Endothelial cell of umbilical vein (primary cell): ENCODE data around the gene POLR2L. TPM values are rescaled to one million over a fixed set of nuclear protein-coding genes. Genes with fewer than 3 reads are reported as not detected.

Source experiments
- BruUV-seq: library from RNA; stranded (reverse); fragments of 400-500 nt; replicated peaks from 2 replicates; lab custom pipeline; 2021; lab: Mats Ljungman, UMichigan
- CTCF ChIA-PET: fragments of 300-600, 350-600 bp; sonication (Branson Sonifier 250); formaldehyde crosslinking; loops from one replicate; lab custom pipeline; 2021; ENCODE audit warnings: antibody characterized with exemption, inconsistent platforms; lab: Charles Lee
- POLR2A ChIA-PET: fragments of 300-600, 350-600 bp; sonication (Branson Sonifier 250); formaldehyde crosslinking; loops from one replicate; lab custom pipeline; 2021; ENCODE audit warnings: antibody characterized with exemption, inconsistent platforms; lab: Charles Lee
- DNase-seq: peaks from one replicate; pipeline ENCODE4 v3.0.0-alpha.2; 2011; ENCODE audit warnings: low read depth, low spot score
- FAIRE-seq: peaks from 2 replicates; lab custom pipeline; 2011; peaks lifted over from hg19 to GRCh38; lab: Jason Lieb, UNC
- H2AFZ ChIP-seq: 2 replicates; pipeline ENCODE4 v1.6.0; 2012; ENCODE audit warnings: low read depth, low read length, control low read depth, inconsistent platforms
- H3K27ac ChIP-seq: 2 replicates; pipeline ENCODE4 v1.5.1; 2011; ENCODE audit warnings: low read depth, mild to moderate bottlenecking, control low read depth, low read length, moderate library complexity; ENCODE audit not compliant: insufficient read depth
- H3K27me3 ChIP-seq, 2 experiments: 2 replicates each; pipeline versions ENCODE4 v1.6.0 to v1.6.1; 2011; ENCODE audit warnings: low read length in 2 of 2, mixed read lengths in 1 of 2; ENCODE audit not compliant: control insufficient read depth in 2 of 2, insufficient read depth in 2 of 2
- H3K36me3 ChIP-seq, 2 experiments: 2 replicates in 1 of 2; 3 replicates in 1 of 2; pipeline ENCODE4 v1.5.1; 2011; ENCODE audit warnings: low read length in 2 of 2, mild to moderate bottlenecking in 1 of 2, moderate library complexity in 1 of 2; ENCODE audit not compliant: control insufficient read depth in 2 of 2, insufficient read depth in 2 of 2; ENCODE audit errors: extremely low read depth in 1 of 2
- H3K4me1 ChIP-seq: 3 replicates; pipeline ENCODE4 v1.5.1; 2011; ENCODE audit warnings: mild to moderate bottlenecking, low read length; ENCODE audit not compliant: control insufficient read depth, insufficient read depth; ENCODE audit errors: extremely low read depth
- H3K4me2 ChIP-seq: 2 replicates; pipeline ENCODE4 v1.6.1; 2011; ENCODE audit warnings: low read length, control low read depth, mixed read lengths; ENCODE audit not compliant: insufficient read depth
- H3K4me3 ChIP-seq, 3 experiments: fragments of 200-600 bp in 1 of 3; sonication (generic), shearing (Covaris generic) in 1 of 3; replicated peaks in 1 of 3; 2 replicates each; pipeline ENCODE4 v1.5.1; 2011 to 2016; ENCODE audit warnings: control low read depth in 3 of 3, low read length in 3 of 3, mild to moderate bottlenecking in 2 of 3, inconsistent platforms in 1 of 3, low read depth in 1 of 3, moderate library complexity in 1 of 3; ENCODE audit not compliant: insufficient read depth in 1 of 3
- H3K79me2 ChIP-seq: 2 replicates; pipeline ENCODE4 v1.6.0; 2012; ENCODE audit warnings: low read length, inconsistent platforms; ENCODE audit not compliant: control insufficient read depth, insufficient read depth
- H3K9ac ChIP-seq: replicated peaks from 2 replicates; pipeline ENCODE3; 2011; ENCODE audit warnings: low read length, control low read depth; ENCODE audit not compliant: insufficient read depth; ENCODE audit errors: extremely low read depth
- H3K9me1 ChIP-seq: replicated peaks from 3 replicates; pipeline ENCODE4 v1.6.0; 2011; ENCODE audit warnings: mild to moderate bottlenecking, low read length; ENCODE audit not compliant: control insufficient read depth, insufficient read depth; ENCODE audit errors: extremely low read depth
- H3K9me3 ChIP-seq: replicated peaks from 2 replicates; pipeline ENCODE4 v1.5.1; 2012; ENCODE audit warnings: low read length, inconsistent platforms; ENCODE audit not compliant: control insufficient read depth, insufficient read depth
- H4K20me1 ChIP-seq: replicated peaks from 2 replicates; pipeline ENCODE3; 2011; ENCODE audit warnings: mild to moderate bottlenecking, low read length; ENCODE audit not compliant: control insufficient read depth, insufficient read depth; ENCODE audit errors: extremely low read depth
- CTCF ChIP-seq, 2 donors: IDR thresholded peaks; 1 replicate in 1 of 2; 2 replicates in 1 of 2; pipeline ENCODE4 v1.5.1; 2011; ENCODE audit warnings: low read length in 2 of 2, mild to moderate bottlenecking in 2 of 2, moderate library complexity in 2 of 2, control low read depth in 1 of 2, inconsistent platforms in 1 of 2, low read depth in 1 of 2; ENCODE audit not compliant: insufficient read depth in 1 of 2; ENCODE audit errors: extremely low read depth in 1 of 2
- FOS ChIP-seq: IDR thresholded peaks from 2 replicates; pipeline ENCODE4 v1.6.1; 2011; ENCODE audit warnings: mild to moderate bottlenecking, low read length, moderate library complexity, borderline replicate concordance; ENCODE audit not compliant: insufficient read depth
- MYC ChIP-seq: IDR thresholded peaks from one replicate; pipeline ENCODE4 v1.6.1; 2011; ENCODE audit warnings: mild to moderate bottlenecking, low read depth, low read length
- POLR2A ChIP-seq: IDR thresholded peaks from 2 replicates; pipeline ENCODE4 v1.6.1; 2012; ENCODE audit warnings: low read depth, mild to moderate bottlenecking, control low read depth, low read length
- POLR2AphosphoS5 ChIP-seq: IDR thresholded peaks from 2 replicates; pipeline ENCODE4 v1.6.1; 2012; ENCODE audit warnings: low read depth, mild to moderate bottlenecking, control low read depth, low read length, moderate library complexity; ENCODE audit not compliant: insufficient read depth
- dilution Hi-C: fragments of 300-500 bp; cut with MboI; formaldehyde crosslinking; loops from one replicate; pipeline ENCODE4 v1.15.0; 2019; ENCODE audit warnings: low sequenced_read_pairs; ENCODE audit not compliant: extremely low pct_ligation_motif_present
- intact Hi-C: fragments of 100-400 bp; cut with micrococcal nuclease; formaldehyde crosslinking; loops from one replicate; pipeline ENCODE4 v1.10.0; 2022
- polyA plus RNA-seq, 4 experiments: library from polyadenylated mRNA; depleted of rRNA in 3 of 4; stranded (reverse) in 3 of 4; unstranded in 1 of 4; fragments of >200 nt; gene quantifications; 2 replicates each; pipeline versions ENCODE4 v1.2.1 to v1.2.3, GENCODE V29; 2011 to 2012; ENCODE audit warnings: missing spikeins in 1 of 4
- total RNA-seq: library from RNA; stranded (reverse); gene quantifications from 2 replicates; pipeline ENCODE4 v1.2.3, GENCODE V29; 2021

POLR2L gene
- total and polyA plus RNA-seq, 2 donors (not counting 3 experiments of a cell fraction or from before 2014, with no cell fraction given), result 146 to 259 TPM

DNA sequence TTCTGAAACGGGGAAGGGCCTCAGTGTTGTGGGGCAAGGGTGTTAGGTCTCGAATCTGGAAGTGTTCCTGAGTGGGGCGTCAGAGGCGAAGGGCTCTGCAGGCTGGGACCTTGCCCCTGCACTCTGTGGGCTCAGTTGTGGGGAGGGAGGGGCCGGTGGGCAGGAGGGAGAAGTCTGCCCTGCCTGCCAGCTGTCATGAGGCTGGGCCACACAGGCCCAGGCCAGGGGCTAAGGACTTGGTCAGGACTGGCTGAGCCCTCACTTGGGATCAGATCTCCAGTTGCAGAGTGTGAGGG lies 14.5 kb downstream of the POLR2L start, which contains the start of gene CRACR2B:
Gene CRACR2B, plus strand, starts transcription at position 23 of the 296 bp plus-strand sequence. CDS start 689 bp downstream, outside the sequence.
- TF ChIP-seq CTCF (IDR thresholded peaks at IDR 0.05; ENCODE audit: extremely low read depth in 1 of 2, insufficient read depth in 1 of 2, low read depth in 1 of 2, low read length in 2 of 2) (no peak), POLR2A (no peak), MYC (no peak), FOS (no peak)
- ChIA-PET CTCF (interaction anchor here (2.7 kb wide), 1 partner anchor 20 kb away, joined by 7 read pairs; no protein-coding TSS in a partner anchor), POLR2A (interaction anchor here (1.7 kb wide), 1 partner anchor 9 kb away, joined by 15 read pairs; the partner anchor contains the start of gene PNPLA2)
- Histone ChIP-seq H3K79me2 (no peaks in the 10 kb centered on the region), H4K20me1 (no peaks in the 10 kb centered on the region), H3K36me3 (peaks cover 4 to 11% of the 10 kb centered on the region in 2 experiments), H3K27me3 (no peaks in the 10 kb centered on the region), H3K9ac (no peak within 1 kb of the TSS), H3K4me1 (peaks cover 40% of the 10 kb centered on the region), H3K9me3 (no peaks in the 10 kb centered on the region), H2AFZ (peak within 1 kb of the TSS; percentile 52), H3K27ac (peak within 1 kb of the TSS; percentile 35), H3K4me3 (peak within 1 kb of the TSS; percentile 2 to 23 (median 19)), H3K9me1 (no peaks in the 10 kb centered on the region), H3K4me2 (peak within 1 kb of the TSS; percentile 37)
- FAIRE-seq (no peak), DNase-seq (no peak)
- dilution Hi-C loops, result no loop called here
- no TSS peak for BruUV-seq
- intact Hi-C loops, result no loop called here

GRCh38 chr11:827146-827896 lies 15.0 kb downstream of the POLR2L start:
- TF ChIP-seq POLR2A, result peak; percentile 5
- no peak for TF ChIP-seq FOS
- no peak for TF ChIP-seq POLR2AphosphoS5
- Histone ChIP-seq H4K20me1 (no peaks in the 10 kb centered on the region), H3K9me1 (no peaks in the 10 kb centered on the region), H3K36me3 (peaks cover 4 to 11% of the 10 kb centered on the region in 2 experiments), H3K9me3 (no peaks in the 10 kb centered on the region), H3K4me1 (peaks cover 38% of the 10 kb centered on the region), H3K27ac (no peak overlapping the region), H3K4me3 (peak overlapping the region; percentile 2 to 23 (median 19)), H3K79me2 (peaks cover 1% of the 10 kb centered on the region), H2AFZ (peak overlapping the region; percentile 52), H3K9ac (no peak overlapping the region), H3K4me2 (peak overlapping the region; percentile 37), H3K27me3 (no peaks in the 10 kb centered on the region)
- BruUV-seq, result no TSS peak
- dilution Hi-C loops (no loop called here), intact Hi-C loops (no loop called here)
- FAIRE-seq (no peak), DNase-seq (no peak)
- POLR2A ChIA-PET, result no interaction called here
- CTCF ChIA-PET, result no interaction called here
